K562 (cell line): ENCODE results near the gene CKLF. TPM values are rescaled to one million over a fixed set of nuclear protein-coding genes. Genes with fewer than 3 reads are reported as not detected.

Experiments
- ATAC-seq: fragments of 200-7000 bp; cut with Tn5 transposase; 3 replicates; pipeline ENCODE4 v1.9.1; 2020; ENCODE audit warnings: moderate library complexity
- BruUV-seq: library from RNA; stranded (reverse); fragments of 400-500 nt; replicated peaks from 2 replicates; lab custom pipeline; 2021; lab: Mats Ljungman, UMichigan
- CTCF ChIA-PET: fragments of 300-600 bp; formaldehyde crosslinking; extraction: SDS; loops from one replicate; lab custom pipeline; 2021; ENCODE audit warnings: low intra/inter-chr PET ratio; lab: Yijun Ruan, JAX
- POLR2A ChIA-PET: fragments of 300-600, 350-650 bp; sonication (Branson Sonifier 250); formaldehyde crosslinking; extraction: SDS; loops from one replicate; lab custom pipeline; 2021; ENCODE audit warnings: antibody characterized with exemption, inconsistent platforms; lab: Yijun Ruan, JAX
- DNase-seq, 4 experiments: peaks; one replicate each; pipeline versions ENCODE4 v3.0.0 to v3.0.0-alpha.2; 2011 to 2018; ENCODE audit warnings: low spot score in 3 of 4, mixed read lengths in 3 of 4; ENCODE audit errors: extremely low read depth in 1 of 4
- FAIRE-seq: peaks from 2 replicates; lab custom pipeline; 2011; peaks lifted over from hg19 to GRCh38; lab: Jason Lieb, UNC
- H2AFZ ChIP-seq: 2 replicates; pipeline ENCODE4 v1.6.0; 2011; ENCODE audit warnings: low read depth, low read length, control low read depth, inconsistent platforms
- H3K27ac ChIP-seq: fragments of 200-600 bp; 3 replicates; pipeline ENCODE4 v1.8.0; 2011; ENCODE audit warnings: low read depth, mild to moderate bottlenecking, control low read depth, inconsistent platforms, low read length, moderate library complexity, mixed read lengths; ENCODE audit errors: extremely low read depth
- H3K27me3 ChIP-seq, 2 experiments: fragments of 300-600 bp in 1 of 2; 2 replicates in 1 of 2; 3 replicates in 1 of 2; pipeline versions ENCODE4 v1.6.0 to v1.8.0; 2011; ENCODE audit warnings: inconsistent platforms in 2 of 2, low read length in 2 of 2, mild to moderate bottlenecking in 1 of 2, mixed read lengths in 1 of 2, moderate library complexity in 1 of 2; ENCODE audit not compliant: control insufficient read depth in 2 of 2, insufficient read depth in 2 of 2
- H3K36me3 ChIP-seq: fragments of 300-600 bp; 3 replicates; pipeline ENCODE4 v1.8.0; 2011; ENCODE audit warnings: mild to moderate bottlenecking, low read length, inconsistent platforms; ENCODE audit not compliant: control insufficient read depth, insufficient read depth
- H3K4me1 ChIP-seq, 2 experiments: fragments of 200-600 bp in 1 of 2; replicated peaks in 1 of 2; 2 replicates in 1 of 2; 3 replicates in 1 of 2; pipeline versions ENCODE4 v1.5.1 to v1.8.0; 2011; ENCODE audit warnings: inconsistent platforms in 2 of 2, low read length in 2 of 2, mild to moderate bottlenecking in 1 of 2, mixed read lengths in 1 of 2, moderate library complexity in 1 of 2; ENCODE audit not compliant: control insufficient read depth in 2 of 2, insufficient read depth in 2 of 2
- H3K4me2 ChIP-seq: 2 replicates; pipeline ENCODE4 v1.6.1; 2011; ENCODE audit warnings: low read length, control low read depth, inconsistent platforms, mixed read lengths; ENCODE audit not compliant: insufficient read depth
- H3K4me3 ChIP-seq: fragments of 200-600 bp; sonication (generic), shearing (Covaris generic); 2 replicates; pipeline ENCODE4 v1.5.1; 2016; ENCODE audit warnings: control low read depth, inconsistent platforms
- H3K79me2 ChIP-seq: fragments of 200-600 bp; 3 replicates; pipeline ENCODE4 v1.8.0; 2011; ENCODE audit warnings: low read length, inconsistent platforms; ENCODE audit not compliant: control insufficient read depth, insufficient read depth
- H3K9ac ChIP-seq, 2 experiments: 2 replicates each; pipeline versions ENCODE4 v1.6.0 to v1.6.1; 2011; ENCODE audit warnings: low read depth in 2 of 2, low read length in 2 of 2, control low read depth in 1 of 2, inconsistent platforms in 1 of 2, mild to moderate bottlenecking in 1 of 2, mixed read lengths in 1 of 2; ENCODE audit not compliant: insufficient read depth in 1 of 2
- H3K9me1 ChIP-seq: one replicate; pipeline ENCODE4 v1.6.0; 2011; ENCODE audit warnings: inconsistent platforms, mild to moderate bottlenecking, low read length, moderate library complexity; ENCODE audit not compliant: control insufficient read depth, insufficient read depth
- H3K9me3 ChIP-seq: replicated peaks from 2 replicates; pipeline ENCODE4 v1.5.1; 2011; ENCODE audit warnings: low read depth, low read length, inconsistent platforms; ENCODE audit not compliant: control insufficient read depth, insufficient read depth
- H4K20me1 ChIP-seq: replicated peaks from 2 replicates; pipeline ENCODE4 v1.6.1; 2011; ENCODE audit warnings: low read length, inconsistent platforms, mixed read lengths; ENCODE audit not compliant: control insufficient read depth, insufficient read depth
- NR4A1 ChIP-seq, 2 experiments: fragments of 250-450 bp in 1 of 2; fragments of 450-650 bp in 1 of 2; sonication (Bioruptor Pico) in 1 of 2; IDR thresholded peaks; 2 replicates each; pipeline versions ENCODE4 v1.4.0 to v1.6.1; 2016 to 2020; ENCODE audit warnings: mild to moderate bottlenecking in 2 of 2, missing compliant biosample characterization in 1 of 2, missing genetic modification characterization in 1 of 2, moderate library complexity in 1 of 2
- PHF21A ChIP-seq: fragments of 450-650 bp; IDR thresholded peaks from 2 replicates; pipeline ENCODE4 v1.6.1; 2017; ENCODE audit warnings: low read depth, borderline replicate concordance
- YBX1 ChIP-seq: fragments of 450-650 bp; IDR thresholded peaks from 2 replicates; pipeline ENCODE4 v1.7.1; 2016; ENCODE audit warnings: mild to moderate bottlenecking
- ZC3H11A ChIP-seq: IDR thresholded peaks from 2 replicates; pipeline ENCODE4 v1.6.1; 2012; ENCODE audit warnings: low read depth, low read length, improper control_type of control experiment
- ZNF431 ChIP-seq: sonication (generic); formaldehyde crosslinking; IDR thresholded peaks from 2 replicates; pipeline ENCODE4 v1.8.0; 2022; ENCODE audit warnings: mild to moderate bottlenecking, missing genetic modification reagents
- ZNF436 ChIP-seq: fragments of 250-450, 450-650 bp; sonication (Bioruptor Pico); formaldehyde crosslinking; IDR thresholded peaks from 2 replicates; pipeline ENCODE4 v1.7.0; 2020; ENCODE audit warnings: mild to moderate bottlenecking
- ZNF830 ChIP-seq: fragments of 250-450 bp; sonication (Bioruptor Pico); IDR thresholded peaks from 2 replicates; pipeline ENCODE4 v1.5.0; 2021; ENCODE audit warnings: mild to moderate bottlenecking
- WGBS: fragments of 100-300 bp; shearing (Covaris generic); methylation state at CpG from one replicate; pipeline ENCODE4 v1.1.6; 2016; ENCODE audit warnings: low coverage, mixed read lengths; ENCODE audit not compliant: insufficient coverage; ENCODE audit errors: missing lambda C conversion rate; 5-methylcytosine and 5-hydroxymethylcytosine counted together
- in situ Hi-C: fragments of 300-500 bp; cut with MboI; formaldehyde crosslinking; loops from 4 replicates; pipeline ENCODE4 v1.15.0; 2018; ENCODE audit warnings: inconsistent platforms, mixed read lengths
- intact Hi-C: fragments of 100-400 bp; cut with micrococcal nuclease; formaldehyde crosslinking; loops from 2 replicates; pipeline ENCODE4 v1.14.2; 2022
- polyA plus RNA-seq, 8 experiments: library from polyadenylated mRNA; depleted of rRNA in 4 of 8; stranded (reverse) in 5 of 8; unstranded in 3 of 8; fragments of >200 nt; fragmentation: Nextera tagmentation in 2 of 8; fragmentation: Illumina TruSeq in 1 of 8; extraction: Ambion mirVana in 2 of 8; extraction: Trizol in 1 of 8; gene quantifications; 2 replicates each; pipeline versions ENCODE4 v1.2.1 to v1.2.3, GENCODE V29; 2011 to 2014; ENCODE audit warnings: inconsistent platforms in 1 of 8, missing spikeins in 1 of 8
- total RNA-seq, 7 experiments: library from RNA; depleted of rRNA in 6 of 7; stranded (reverse); fragments of >200 nt in 6 of 7; fragmentation: Illumina TruSeq in 2 of 7; extraction: Trizol in 2 of 7; gene quantifications; 2 replicates each; pipeline versions ENCODE4 v1.2.1 to v1.2.3, GENCODE V29; 2011 to 2021; ENCODE audit warnings: low replicate concordance in 1 of 7
- TF ChIP-seq, protein P1 (sequence below): fragments of 250-450 bp; sonication (Bioruptor Pico); IDR thresholded peaks from 2 replicates; pipeline ENCODE4 v1.5.1; 2021; ENCODE audit warnings: mild to moderate bottlenecking

The CKLF gene
- total and polyA plus RNA-seq, 9 of the 15 experiments (the other 6 are each of a cell fraction or from before 2014, with no cell fraction given): 84.8 to 322 (median 118) TPM

DNA sequence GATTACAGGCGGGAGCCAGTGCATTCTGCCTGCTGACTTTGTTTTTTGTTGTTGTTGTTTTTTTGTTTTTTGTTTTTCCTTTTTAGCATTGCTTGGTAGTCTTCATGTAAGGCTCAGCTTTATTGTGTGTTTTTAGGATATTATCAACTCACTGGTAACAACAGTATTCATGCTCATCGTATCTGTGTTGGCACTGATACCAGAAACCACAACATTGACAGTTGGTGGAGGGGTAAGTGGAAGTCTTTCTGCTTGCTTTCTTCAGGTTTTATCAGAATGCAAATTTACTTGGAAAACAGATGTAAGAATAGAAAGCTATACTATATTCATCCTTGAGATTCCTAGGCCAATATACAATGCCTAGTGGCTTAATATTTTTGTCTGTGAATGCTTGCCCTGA, 10.6 kb downstream of the CKLF start:
- FAIRE-seq: no peak
- no peak overlapping the region; the same call in 2 of the 3 replicates for H3K27ac ChIP-seq
- peaks cover 3 to 8% of the 10 kb centered on the region in 2 experiments; a peak in 3 of 5 replicates for H3K4me1 ChIP-seq
- H3K9me1 ChIP-seq: no peaks in the 10 kb centered on the region
- H4K20me1 ChIP-seq: no peaks in the 10 kb centered on the region
- 74% methylated on average over 2 of the region's 2 CpGs for WGBS
- POLR2A ChIA-PET: interaction anchor here (2.1 kb wide), 1 partner anchor 9 kb away, joined by 11 read pairs; no protein-coding TSS in a partner anchor
- H2AFZ ChIP-seq: no peak overlapping the region
- no peaks in the 10 kb centered on the region for H3K27me3 ChIP-seq
- H3K36me3 ChIP-seq: peaks cover 77% of the 10 kb centered on the region
- no TSS peak for BruUV-seq
- H3K79me2 ChIP-seq: no peaks in the 10 kb centered on the region
- no peak for TF ChIP-seq NR4A1 (CRISPR knock-in tag; IDR thresholded peaks at IDR 0.05)
- TF ChIP-seq NR4A1 (tag; IDR thresholded peaks at IDR 0.05): no peak
- TF ChIP-seq ZNF830: no peak
- TF ChIP-seq, protein P1, sequence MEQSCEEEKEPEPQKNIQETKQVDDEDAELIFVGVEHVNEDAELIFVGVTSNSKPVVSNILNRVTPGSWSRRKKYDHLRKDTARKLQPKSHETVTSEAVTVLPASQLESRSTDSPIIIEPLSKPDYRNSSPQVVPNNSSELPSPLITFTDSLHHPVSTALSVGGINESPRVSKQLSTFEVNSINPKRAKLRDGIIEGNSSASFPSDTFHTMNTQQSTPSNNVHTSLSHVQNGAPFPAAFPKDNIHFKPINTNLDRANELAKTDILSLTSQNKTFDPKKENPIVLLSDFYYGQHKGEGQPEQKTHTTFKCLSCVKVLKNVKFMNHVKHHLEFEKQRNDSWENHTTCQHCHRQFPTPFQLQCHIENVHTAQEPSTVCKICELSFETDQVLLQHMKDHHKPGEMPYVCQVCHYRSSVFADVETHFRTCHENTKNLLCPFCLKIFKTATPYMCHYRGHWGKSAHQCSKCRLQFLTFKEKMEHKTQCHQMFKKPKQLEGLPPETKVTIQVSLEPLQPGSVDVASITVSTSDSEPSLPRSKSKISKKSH (CRISPR knock-in tag): no peak
- no peak for TF ChIP-seq ZNF431 (CRISPR knock-in tag)
- no peak for TF ChIP-seq PHF21A
- no peak for TF ChIP-seq ZNF436 (CRISPR knock-in tag)
- no peak for TF ChIP-seq ZC3H11A
- TF ChIP-seq YBX1: no peak
- TF ChIP-seq, all 486 proteins: peak for 0
- no peak for DNase-seq
- Histone ChIP-seq H3K4me3 (no peak overlapping the region), H3K4me2 (no peak overlapping the region), H3K9ac (no peak overlapping the region), H3K9me3 (no peaks in the 10 kb centered on the region)
- in situ Hi-C loops: no loop called here
- no peak for ATAC-seq
- CTCF ChIA-PET: no interaction called here
- intact Hi-C loops: no loop called here
